Panc1 (cell line): ENCODE measurements around the gene RHOG. TPM values are rescaled to one million over a fixed set of nuclear protein-coding genes. Genes with fewer than 3 reads are reported as not detected.

ENCODE experiments used
- ATAC-seq: fragments of 200-7000 bp; cut with Tn5 transposase; 2 replicates; pipeline ENCODE4 v1.9.1; 2020; ENCODE audit warnings: mild to moderate bottlenecking, moderate library complexity
- BruUV-seq: library from RNA; stranded (reverse); fragments of 400-500 nt; replicated peaks from 2 replicates; lab custom pipeline; 2021; lab: Mats Ljungman, UMichigan
- CTCF ChIA-PET: fragments of 300-600 bp; sonication (Branson Sonifier 250); formaldehyde crosslinking; loops from one replicate; lab custom pipeline; 2022; ENCODE audit warnings: antibody characterized with exemption; lab: Charles Lee
- POLR2A ChIA-PET: fragments of 300-600 bp; sonication (Branson Sonifier 250); formaldehyde crosslinking; loops from one replicate; lab custom pipeline; 2022; ENCODE audit warnings: antibody characterized with exemption; lab: Charles Lee
- DNase-seq: peaks from one replicate; pipeline ENCODE4 v3.0.0-alpha.2; 2010; ENCODE audit warnings: low read depth, low spot score
- H3K27ac ChIP-seq: 2 replicates; pipeline ENCODE4 v1.5.1; 2011; ENCODE audit warnings: mild to moderate bottlenecking, low read length, inconsistent platforms
- H3K27me3 ChIP-seq: fragments of 200-500 bp; sonication (Bioruptor generic); 2 replicates; pipeline ENCODE4 v1.6.0; 2014; ENCODE audit warnings: low read length, inconsistent platforms; ENCODE audit not compliant: control insufficient read depth, insufficient read depth
- H3K36me3 ChIP-seq: fragments of 200-500 bp; sonication (Bioruptor generic); 2 replicates; pipeline ENCODE4 v1.5.1; 2014; ENCODE audit warnings: inconsistent platforms, mild to moderate bottlenecking, low read length, moderate library complexity; ENCODE audit not compliant: control insufficient read depth, insufficient read depth
- H3K4me1 ChIP-seq: 2 replicates; pipeline ENCODE4 v1.5.1; 2011; ENCODE audit warnings: inconsistent platforms, mild to moderate bottlenecking, low read length, moderate library complexity; ENCODE audit not compliant: control insufficient read depth, insufficient read depth
- H3K4me3 ChIP-seq, 2 experiments: 2 replicates each; pipeline ENCODE4 v1.5.1; 2011 to 2012; ENCODE audit warnings: low read depth in 2 of 2, low read length in 2 of 2, mild to moderate bottlenecking in 2 of 2, inconsistent platforms in 1 of 2, moderate library complexity in 1 of 2
- H3K9me3 ChIP-seq: fragments of 200-500 bp; sonication (Bioruptor generic); 2 replicates; pipeline ENCODE4 v1.5.1; 2014; ENCODE audit warnings: low read depth, mild to moderate bottlenecking, inconsistent platforms, low read length, moderate library complexity; ENCODE audit not compliant: control insufficient read depth, insufficient read depth
- POLR2AphosphoS5 ChIP-seq: IDR thresholded peaks from 2 replicates; pipeline ENCODE4 v1.6.1; 2012; ENCODE audit warnings: mild to moderate bottlenecking, low read depth, low read length, moderate library complexity
- SIN3A ChIP-seq: IDR thresholded peaks from 2 replicates; pipeline ENCODE4 v1.6.1; 2012; ENCODE audit warnings: low read depth, mild to moderate bottlenecking, low read length, moderate library complexity, borderline replicate concordance; ENCODE audit not compliant: insufficient read depth
- TCF7L2 ChIP-seq: IDR thresholded peaks from 2 replicates; pipeline ENCODE4 v1.6.1; 2011; ENCODE audit warnings: mild to moderate bottlenecking, low read depth, low read length, inconsistent platforms
- in situ Hi-C: cut with HindIII; loops from 2 replicates; pipeline ENCODE4 v1.10.0; 2016; ENCODE audit warnings: low sequenced_read_pairs, low pct_unique_long_range_greater_than_20kb
- intact Hi-C: fragments of 100-400 bp; cut with micrococcal nuclease; formaldehyde crosslinking; loops from one replicate; pipeline ENCODE4 v1.10.0; 2022; ENCODE audit not compliant: unreplicated experiment
- total RNA-seq: library from RNA; stranded (reverse); gene quantifications from one replicate; pipeline ENCODE4 v1.2.1, GENCODE V29; 2021; ENCODE audit not compliant: unreplicated experiment
- TF ChIP-seq, protein P1 (sequence below): fragments of 450-650 bp; IDR thresholded peaks from 2 replicates; pipeline ENCODE4 v1.5.1; 2017; ENCODE audit warnings: mild to moderate bottlenecking
- TF ChIP-seq, protein P2 (sequence below), 2 experiments: IDR thresholded peaks; 2 replicates each; pipeline ENCODE4 v1.6.1; 2011 to 2012; ENCODE audit warnings: low read depth in 2 of 2, control low read depth in 1 of 2, low read length in 1 of 2, mild to moderate bottlenecking in 1 of 2, moderate library complexity in 1 of 2; ENCODE audit not compliant: insufficient read depth in 1 of 2

RHOG gene
- total RNA-seq, 1 experiment from 2014 or later = 156 TPM

DNA sequence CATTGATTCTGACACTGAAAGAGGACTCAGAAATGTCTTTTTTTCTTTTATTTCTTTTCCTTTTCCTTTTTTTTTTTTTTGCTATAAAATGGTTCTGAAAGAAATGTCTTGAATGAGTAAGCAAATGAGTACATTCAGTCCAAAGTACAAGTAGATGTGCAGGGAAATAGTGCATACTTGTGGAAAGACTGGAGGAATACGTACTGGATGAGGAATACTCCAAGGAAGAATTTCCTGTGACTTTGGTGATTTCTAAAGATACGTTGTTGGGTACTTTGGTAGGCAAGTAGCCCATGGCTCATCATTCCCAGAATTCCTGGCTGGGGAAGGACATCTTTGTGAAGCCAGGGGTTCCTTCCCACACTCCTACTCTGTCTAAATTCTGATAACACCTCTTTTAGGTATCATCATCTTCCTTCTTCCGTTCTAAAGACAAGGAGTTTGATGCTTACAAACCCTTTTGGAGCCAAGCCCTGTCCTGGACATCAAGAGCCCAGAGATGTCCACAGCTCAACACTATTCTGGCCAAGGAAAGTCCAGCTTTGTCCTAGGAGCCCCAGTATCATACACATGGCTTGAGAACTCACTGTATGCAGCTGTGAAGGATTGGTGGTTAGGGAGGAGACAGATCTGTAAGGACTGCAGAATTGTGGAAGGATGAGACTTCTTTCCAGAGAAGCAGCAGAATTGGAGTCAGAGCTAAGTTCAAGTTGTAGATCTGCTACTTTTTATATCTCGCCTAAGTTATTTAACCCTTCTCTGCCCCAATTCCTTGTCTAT, 38.6 kb downstream of the RHOG start:
- BruUV-seq = no TSS peak
- no peak overlapping the region for H3K4me3 ChIP-seq
- in situ Hi-C loops = no loop called here
- H3K27ac ChIP-seq = no peak overlapping the region
- no peaks in the 10 kb centered on the region for H3K27me3 ChIP-seq
- no peaks in the 10 kb centered on the region for H3K36me3 ChIP-seq
- DNase-seq (no peak), ATAC-seq (no peak)
- TF ChIP-seq, protein P1, sequence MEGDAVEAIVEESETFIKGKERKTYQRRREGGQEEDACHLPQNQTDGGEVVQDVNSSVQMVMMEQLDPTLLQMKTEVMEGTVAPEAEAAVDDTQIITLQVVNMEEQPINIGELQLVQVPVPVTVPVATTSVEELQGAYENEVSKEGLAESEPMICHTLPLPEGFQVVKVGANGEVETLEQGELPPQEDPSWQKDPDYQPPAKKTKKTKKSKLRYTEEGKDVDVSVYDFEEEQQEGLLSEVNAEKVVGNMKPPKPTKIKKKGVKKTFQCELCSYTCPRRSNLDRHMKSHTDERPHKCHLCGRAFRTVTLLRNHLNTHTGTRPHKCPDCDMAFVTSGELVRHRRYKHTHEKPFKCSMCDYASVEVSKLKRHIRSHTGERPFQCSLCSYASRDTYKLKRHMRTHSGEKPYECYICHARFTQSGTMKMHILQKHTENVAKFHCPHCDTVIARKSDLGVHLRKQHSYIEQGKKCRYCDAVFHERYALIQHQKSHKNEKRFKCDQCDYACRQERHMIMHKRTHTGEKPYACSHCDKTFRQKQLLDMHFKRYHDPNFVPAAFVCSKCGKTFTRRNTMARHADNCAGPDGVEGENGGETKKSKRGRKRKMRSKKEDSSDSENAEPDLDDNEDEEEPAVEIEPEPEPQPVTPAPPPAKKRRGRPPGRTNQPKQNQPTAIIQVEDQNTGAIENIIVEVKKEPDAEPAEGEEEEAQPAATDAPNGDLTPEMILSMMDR = no peak
- TF ChIP-seq, protein P2, sequence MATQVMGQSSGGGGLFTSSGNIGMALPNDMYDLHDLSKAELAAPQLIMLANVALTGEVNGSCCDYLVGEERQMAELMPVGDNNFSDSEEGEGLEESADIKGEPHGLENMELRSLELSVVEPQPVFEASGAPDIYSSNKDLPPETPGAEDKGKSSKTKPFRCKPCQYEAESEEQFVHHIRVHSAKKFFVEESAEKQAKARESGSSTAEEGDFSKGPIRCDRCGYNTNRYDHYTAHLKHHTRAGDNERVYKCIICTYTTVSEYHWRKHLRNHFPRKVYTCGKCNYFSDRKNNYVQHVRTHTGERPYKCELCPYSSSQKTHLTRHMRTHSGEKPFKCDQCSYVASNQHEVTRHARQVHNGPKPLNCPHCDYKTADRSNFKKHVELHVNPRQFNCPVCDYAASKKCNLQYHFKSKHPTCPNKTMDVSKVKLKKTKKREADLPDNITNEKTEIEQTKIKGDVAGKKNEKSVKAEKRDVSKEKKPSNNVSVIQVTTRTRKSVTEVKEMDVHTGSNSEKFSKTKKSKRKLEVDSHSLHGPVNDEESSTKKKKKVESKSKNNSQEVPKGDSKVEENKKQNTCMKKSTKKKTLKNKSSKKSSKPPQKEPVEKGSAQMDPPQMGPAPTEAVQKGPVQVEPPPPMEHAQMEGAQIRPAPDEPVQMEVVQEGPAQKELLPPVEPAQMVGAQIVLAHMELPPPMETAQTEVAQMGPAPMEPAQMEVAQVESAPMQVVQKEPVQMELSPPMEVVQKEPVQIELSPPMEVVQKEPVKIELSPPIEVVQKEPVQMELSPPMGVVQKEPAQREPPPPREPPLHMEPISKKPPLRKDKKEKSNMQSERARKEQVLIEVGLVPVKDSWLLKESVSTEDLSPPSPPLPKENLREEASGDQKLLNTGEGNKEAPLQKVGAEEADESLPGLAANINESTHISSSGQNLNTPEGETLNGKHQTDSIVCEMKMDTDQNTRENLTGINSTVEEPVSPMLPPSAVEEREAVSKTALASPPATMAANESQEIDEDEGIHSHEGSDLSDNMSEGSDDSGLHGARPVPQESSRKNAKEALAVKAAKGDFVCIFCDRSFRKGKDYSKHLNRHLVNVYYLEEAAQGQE (IDR thresholded peaks at IDR 0.05; ENCODE audit: insufficient read depth in 1 of 2, low read depth in 2 of 2, low read length in 1 of 2) = no peak
- TF ChIP-seq SIN3A (no peak), POLR2AphosphoS5 (no peak), TCF7L2 (no peak)
- H3K4me1 ChIP-seq = no peaks in the 10 kb centered on the region
- H3K9me3 ChIP-seq = no peaks in the 10 kb centered on the region
- CTCF ChIA-PET = no interaction called here
- POLR2A ChIA-PET = interaction anchor here (0.7 kb wide), 1 partner anchor 362 kb away, joined by 6 read pairs; no protein-coding TSS in a partner anchor
- intact Hi-C loops = no loop called here

DNA sequence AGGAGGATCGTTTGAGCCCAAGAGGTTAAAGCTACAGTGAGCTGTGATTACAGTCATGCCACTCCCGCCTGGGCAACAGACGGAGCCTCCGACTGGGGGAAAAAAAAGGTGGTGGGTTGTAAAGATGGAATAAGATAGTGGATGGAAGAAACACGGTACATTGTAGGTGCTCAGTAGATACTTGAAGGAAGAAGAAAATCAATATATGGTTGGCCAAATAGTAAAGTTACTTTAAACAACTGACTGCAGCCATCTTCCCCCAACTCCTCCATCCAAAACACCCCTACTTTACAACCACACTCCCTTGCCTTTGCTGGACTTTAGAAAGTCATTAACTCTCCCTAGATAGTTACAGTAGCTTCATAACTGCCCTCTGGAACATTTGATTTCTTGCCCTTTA, 40.9 kb downstream of the RHOG start:
- Histone ChIP-seq H3K27me3 (no peaks in the 10 kb centered on the region), H3K9me3 (no peaks in the 10 kb centered on the region), H3K27ac (no peak overlapping the region), H3K36me3 (peaks cover 3% of the 10 kb centered on the region), H3K4me3 (no peak overlapping the region), H3K4me1 (peaks cover 10% of the 10 kb centered on the region)
- in situ Hi-C loops (no loop called here), intact Hi-C loops (no loop called here)
- ATAC-seq = no peak
- ChIA-PET POLR2A (no interaction called here), CTCF (interaction anchor here (0.6 kb wide), 1 partner anchor 41 kb away, joined by 11 read pairs; no protein-coding TSS in a partner anchor)
- TF ChIP-seq SIN3A (no peak), TCF7L2 (no peak), POLR2AphosphoS5 (no peak; the same call in 1 of the 2 replicates)
- TF ChIP-seq, protein P2 (IDR thresholded peaks at IDR 0.05; ENCODE audit: insufficient read depth in 1 of 2, low read depth in 2 of 2, low read length in 1 of 2) = no peak
- TF ChIP-seq, protein P1 = no peak
- BruUV-seq = no TSS peak
- no peak for DNase-seq
